HG03558 (cell line): ENCODE results near the gene ZMIZ1.

ENCODE experiments used
- ATAC-seq: cut with Tn5 transposase; IDR thresholded peaks from one replicate; pipeline ENCODE4 v1.9.1; 2021; ENCODE audit warnings: moderate number of reproducible peaks; ENCODE audit not compliant: unreplicated experiment; ENCODE audit errors: extremely low read depth

The ZMIZ1 gene

GRCh38 chr10:79162022-79162421, 93.3 kb downstream of the ZMIZ1 start:
- ATAC-seq = no peak

- ATAC-seq = no peak
Measured at GRCh38 chr10:79162861-79163665, 94.3 kb downstream of the ZMIZ1 start.

DNA sequence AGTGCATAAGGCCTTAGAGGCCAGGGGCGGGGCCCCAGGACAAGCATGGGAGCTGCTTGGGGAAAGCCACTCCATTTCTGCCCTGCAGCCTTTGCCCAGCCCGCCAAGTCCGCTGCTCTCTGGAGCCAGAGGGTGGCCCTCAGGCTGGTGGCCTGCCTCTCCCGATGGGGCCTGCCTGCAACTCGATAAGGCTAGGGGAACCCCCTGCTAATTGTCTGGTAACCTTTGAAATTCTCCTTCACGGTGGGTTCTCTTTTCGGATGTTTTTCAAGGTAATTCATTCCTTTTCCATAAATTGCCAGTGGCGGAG, 94.9 kb downstream of the ZMIZ1 start:
- ATAC-seq = no peak

DNA sequence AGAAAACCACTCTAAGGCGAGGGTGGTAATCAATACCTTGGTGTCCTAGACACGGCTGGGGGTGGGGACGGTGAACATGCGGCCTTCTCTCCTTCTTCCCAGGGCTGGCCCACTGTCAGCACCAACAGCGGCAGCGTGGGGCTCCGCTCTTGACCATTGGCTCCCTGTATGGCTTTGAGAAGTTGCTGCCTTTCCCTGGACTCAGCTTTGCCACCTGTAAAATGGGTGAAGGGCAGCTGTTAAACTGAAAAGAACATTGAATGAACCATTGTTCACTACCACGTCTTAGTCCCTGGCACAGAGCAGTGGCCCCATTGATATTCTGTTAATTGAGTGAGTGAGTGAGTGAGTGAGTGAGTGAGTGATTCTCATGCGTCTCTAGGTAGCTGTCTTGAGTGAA, 95.3 kb downstream of the ZMIZ1 start:
- no peak for ATAC-seq

GRCh38 chr10:79165070-79165778, 96.5 kb downstream of the ZMIZ1 start:
- no peak for ATAC-seq

- ATAC-seq = no peak
Measured at GRCh38 chr10:79166312-79166721, 97.6 kb downstream of the ZMIZ1 start.

- ATAC-seq = no peak
Measured at GRCh38 chr10:79166741-79167140, 98.0 kb downstream of the ZMIZ1 start.

GRCh38 chr10:79167537-79167936, 98.8 kb downstream of the ZMIZ1 start:
- no peak for ATAC-seq

- ATAC-seq = no peak
Measured at GRCh38 chr10:79168210-79168609, 99.4 kb downstream of the ZMIZ1 start.

GRCh38 chr10:79170226-79170752, 101.5 kb downstream of the ZMIZ1 start:
- ATAC-seq = no peak

GRCh38 chr10:79170993-79171392, 102.2 kb downstream of the ZMIZ1 start:
- ATAC-seq = no peak

DNA sequence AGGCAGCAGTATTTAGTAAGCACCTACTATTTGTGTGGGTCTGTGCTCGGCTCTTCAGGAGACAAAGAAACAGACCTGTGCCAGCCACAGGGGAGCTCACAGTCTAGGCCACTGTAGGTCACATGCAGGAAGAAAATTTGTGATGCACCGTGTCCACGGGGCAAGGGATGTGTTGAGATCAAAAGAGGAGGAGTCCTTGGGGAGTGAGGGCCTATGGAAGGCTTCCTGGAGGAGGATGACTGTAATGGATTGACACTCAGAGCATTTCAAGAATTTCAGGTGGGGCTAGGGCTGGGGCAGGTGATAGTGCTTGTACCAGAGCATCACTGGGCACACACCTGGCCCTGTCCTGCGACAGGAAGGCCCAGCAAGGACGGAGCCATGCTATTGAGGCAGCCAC, 102.7 kb downstream of the ZMIZ1 start:
- no peak for ATAC-seq

GRCh38 chr10:79172881-79173280, 104.1 kb downstream of the ZMIZ1 start:
- no peak for ATAC-seq

- no peak for ATAC-seq
Measured at GRCh38 chr10:79173582-79174262, 105.0 kb downstream of the ZMIZ1 start.

DNA sequence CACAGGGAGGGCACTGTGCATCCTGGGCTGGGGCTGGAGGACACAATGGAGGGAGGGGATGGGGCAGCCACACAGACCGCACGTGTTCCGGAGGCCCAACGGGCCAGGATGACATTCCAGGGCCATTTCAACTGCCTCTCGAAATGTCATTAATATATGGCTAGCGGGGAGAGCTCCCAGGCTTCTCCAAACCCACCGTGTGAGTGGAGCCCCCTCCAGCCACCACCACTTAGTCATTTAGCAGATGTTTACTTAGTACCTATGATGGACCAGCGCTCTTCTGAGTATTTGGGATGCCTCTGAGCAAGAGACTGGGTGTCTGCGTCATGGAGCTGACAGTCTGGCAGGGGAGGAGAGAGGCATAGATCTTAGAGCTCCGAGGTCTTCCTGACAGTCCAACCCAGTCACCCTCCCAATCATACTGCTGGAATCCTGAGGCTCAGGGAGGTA, 107.3 kb downstream of the ZMIZ1 start:
- ATAC-seq = no peak

DNA sequence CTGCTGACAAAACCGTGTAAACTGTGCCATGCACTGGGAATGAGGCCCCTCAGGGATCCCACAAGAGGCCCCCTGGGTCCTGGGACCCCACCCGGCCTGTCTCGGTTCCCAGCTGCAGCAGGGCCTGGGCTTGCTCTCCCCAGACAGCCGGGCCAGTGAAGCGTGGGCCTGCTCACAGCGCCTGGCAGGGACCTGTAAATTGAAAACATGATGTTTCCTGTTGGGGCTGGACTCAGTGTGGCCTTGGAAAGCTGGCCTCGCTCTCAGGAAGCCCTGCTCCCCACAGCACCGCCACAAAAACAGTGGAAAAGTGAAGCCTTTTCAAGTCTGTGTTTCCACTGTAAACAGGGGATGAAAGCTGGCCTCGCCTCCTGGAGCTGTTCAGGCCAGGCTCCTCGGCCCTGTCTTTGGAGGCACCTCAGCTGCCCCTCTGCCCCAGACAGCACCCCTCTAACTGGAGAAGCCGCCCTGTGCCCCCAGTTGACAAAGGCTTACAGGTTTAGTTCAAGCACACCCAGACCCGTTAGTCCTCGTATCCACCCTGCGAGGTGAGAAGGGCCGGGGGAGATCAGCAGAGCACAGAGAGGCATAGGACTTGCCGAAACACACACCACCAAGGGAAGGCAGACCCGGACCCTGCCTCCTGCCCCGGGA, 108.3 kb downstream of the ZMIZ1 start:
- no peak for ATAC-seq

DNA sequence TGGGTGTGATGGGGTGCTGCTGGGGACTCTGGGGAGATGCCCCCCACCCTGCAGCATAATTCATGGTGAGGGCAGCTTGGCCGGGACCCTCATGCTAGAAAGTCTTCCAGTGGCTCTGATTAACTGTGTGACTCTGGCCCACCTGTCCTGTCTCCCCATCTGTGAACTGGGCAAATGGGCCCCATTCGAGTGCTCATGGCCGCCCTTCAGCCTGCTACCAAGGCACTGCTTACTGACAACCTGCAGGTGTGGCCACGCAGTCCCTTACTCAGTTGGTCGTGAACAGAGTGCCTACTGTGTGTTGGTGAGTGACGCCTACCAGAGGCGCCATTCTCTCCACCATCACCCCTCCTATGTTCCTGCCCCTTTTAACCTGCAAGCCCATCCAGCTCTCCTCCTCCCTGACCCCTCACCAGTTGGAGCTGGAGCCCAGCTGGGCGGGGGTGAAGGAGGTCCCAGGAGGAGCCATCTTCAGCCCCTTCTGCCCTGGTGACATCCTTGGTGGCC, 109.4 kb downstream of the ZMIZ1 start:
- ATAC-seq = no peak

DNA sequence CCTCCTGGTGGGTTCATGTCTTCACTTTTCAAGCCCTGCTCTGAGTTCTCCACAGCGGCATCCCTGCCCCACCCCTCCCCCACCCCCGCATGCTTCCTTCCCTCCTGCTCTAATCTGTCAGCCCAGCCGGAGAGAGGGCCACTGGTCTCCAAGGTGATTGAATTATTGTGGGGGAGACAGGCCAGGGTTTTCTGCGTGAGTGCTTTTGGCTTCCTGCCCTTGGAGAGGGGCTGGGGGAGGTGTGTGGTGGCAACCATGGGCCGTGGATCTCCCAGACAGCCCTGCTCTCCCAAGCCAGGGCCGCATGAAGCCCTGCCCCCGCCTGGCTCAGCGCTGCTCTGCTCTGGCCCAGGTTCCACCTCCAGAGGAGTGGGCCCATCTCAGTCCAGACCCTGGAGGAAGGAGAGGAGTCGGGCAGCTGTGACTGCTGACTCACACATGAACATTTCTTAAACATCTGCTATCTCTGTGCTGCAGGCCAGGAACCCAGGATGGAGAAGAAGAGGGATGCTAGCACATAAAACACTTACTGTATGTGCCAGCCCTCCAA, 109.9 kb downstream of the ZMIZ1 start:
- ATAC-seq = no peak

DNA sequence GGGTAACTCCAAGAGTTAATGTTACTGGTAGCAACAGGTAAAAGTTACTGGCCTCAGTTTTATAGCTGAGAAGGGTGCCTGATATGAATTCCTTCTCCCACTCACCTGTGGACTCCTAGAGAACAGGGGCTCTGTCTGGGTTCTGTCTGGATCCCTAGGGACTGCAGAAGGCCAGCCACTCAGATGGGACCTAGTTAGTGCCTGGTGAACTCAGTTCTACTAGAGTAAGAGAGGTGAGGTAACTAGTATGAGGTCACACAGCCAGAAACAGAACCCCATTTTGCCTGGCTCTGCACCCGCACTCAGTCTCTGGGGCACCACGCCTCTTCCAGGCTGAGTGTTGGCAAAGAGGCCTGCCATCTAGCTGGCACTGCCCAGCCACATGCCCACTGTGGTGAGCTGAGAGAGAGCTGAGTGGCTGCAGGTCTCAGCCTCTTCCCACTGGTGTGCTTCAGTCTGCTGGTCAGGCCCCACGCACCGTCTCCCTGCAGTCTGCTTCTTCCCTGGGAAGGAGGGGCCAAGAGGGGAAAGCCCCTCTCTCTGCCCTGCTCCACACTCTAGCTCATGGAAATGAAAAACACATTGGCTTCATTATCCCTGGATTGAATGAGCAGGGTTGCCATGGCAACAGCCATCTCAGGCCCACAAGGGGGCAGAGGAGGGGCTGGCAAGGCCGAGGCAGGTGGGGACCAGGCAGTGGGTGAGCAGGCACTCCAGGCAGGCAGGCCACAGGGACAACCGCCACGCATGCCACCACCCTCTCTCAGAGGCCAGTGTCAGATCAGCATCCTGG, 110.6 kb downstream of the ZMIZ1 start:
- ATAC-seq = no peak
